Calu3 (cell line): ENCODE results near the gene RALGPS2. TPM values are rescaled to one million over a fixed set of nuclear protein-coding genes. Genes with fewer than 3 reads are reported as not detected.

Experiments
- BruUV-seq: library from RNA; stranded (reverse); fragments of 400-500 nt; replicated peaks from 2 replicates; lab custom pipeline; 2021; lab: Mats Ljungman, UMichigan
- CTCF ChIA-PET: fragments of 300-600 bp; sonication (Branson Sonifier 250); formaldehyde crosslinking; loops from one replicate; lab custom pipeline; 2022; ENCODE audit warnings: antibody characterized with exemption; lab: Charles Lee
- DNase-seq: peaks from one replicate; pipeline ENCODE4 v3.0.0; 2022
- H3K27ac Mint-ChIP-seq: one replicate; pipeline ENCODE4 v1.8.0; 2022; ENCODE audit warnings: mixed read lengths; ENCODE audit not compliant: unreplicated experiment
- H3K27me3 Mint-ChIP-seq: one replicate; pipeline ENCODE4 v1.8.0; 2022; ENCODE audit warnings: mixed read lengths; ENCODE audit not compliant: unreplicated experiment
- H3K36me3 Mint-ChIP-seq: one replicate; pipeline ENCODE4 v1.8.0; 2022; ENCODE audit warnings: mild to moderate bottlenecking, moderate library complexity, mixed read lengths; ENCODE audit not compliant: insufficient read depth, unreplicated experiment
- H3K4me1 Mint-ChIP-seq: one replicate; pipeline ENCODE4 v1.8.0; 2022; ENCODE audit warnings: mild to moderate bottlenecking, low read depth, mixed read lengths; ENCODE audit not compliant: unreplicated experiment
- H3K4me3 Mint-ChIP-seq: one replicate; pipeline ENCODE4 v1.8.0; 2022; ENCODE audit warnings: mild to moderate bottlenecking, low read depth, moderate library complexity, mixed read lengths; ENCODE audit not compliant: unreplicated experiment
- H3K9me3 Mint-ChIP-seq: one replicate; pipeline ENCODE4 v1.8.0; 2022; ENCODE audit warnings: low read depth, mixed read lengths; ENCODE audit not compliant: unreplicated experiment
- intact Hi-C: fragments of 100-400 bp; cut with micrococcal nuclease; formaldehyde crosslinking; loops from one replicate; pipeline ENCODE4 v1.10.0; 2022; ENCODE audit not compliant: unreplicated experiment
- total RNA-seq: library from RNA; stranded (reverse); gene quantifications from 2 replicates; pipeline ENCODE4 v1.2.3, GENCODE V29; 2022
- TF ChIP-seq, protein P1 (sequence below): fragments of 200-600 bp; IDR thresholded peaks from one replicate; pipeline ENCODE4 v1.8.0; 2022; ENCODE audit warnings: antibody characterized with exemption; ENCODE audit not compliant: unreplicated experiment

Gene RALGPS2
- total RNA-seq, 1 experiment from 2014 or later = 47.6 TPM

- CTCF ChIA-PET = interaction anchor here (0.6 to 3.1 kb wide), 12 partner anchors 28 to 1089 kb away, joined by 3 to 13 read pairs (median 3); no protein-coding TSS in a partner anchor
- Mint-ChIP-seq H3K9me3 (no peaks in the 10 kb centered on the region), H3K27me3 (no peaks in the 10 kb centered on the region), H3K27ac (peak overlapping the region; percentile 88), H3K4me1 (peaks cover 35% of the 10 kb centered on the region), H3K36me3 (peaks cover 42% of the 10 kb centered on the region), H3K4me3 (peak overlapping the region; percentile 84)
- no TSS peak for BruUV-seq
- TF ChIP-seq, protein P1, sequence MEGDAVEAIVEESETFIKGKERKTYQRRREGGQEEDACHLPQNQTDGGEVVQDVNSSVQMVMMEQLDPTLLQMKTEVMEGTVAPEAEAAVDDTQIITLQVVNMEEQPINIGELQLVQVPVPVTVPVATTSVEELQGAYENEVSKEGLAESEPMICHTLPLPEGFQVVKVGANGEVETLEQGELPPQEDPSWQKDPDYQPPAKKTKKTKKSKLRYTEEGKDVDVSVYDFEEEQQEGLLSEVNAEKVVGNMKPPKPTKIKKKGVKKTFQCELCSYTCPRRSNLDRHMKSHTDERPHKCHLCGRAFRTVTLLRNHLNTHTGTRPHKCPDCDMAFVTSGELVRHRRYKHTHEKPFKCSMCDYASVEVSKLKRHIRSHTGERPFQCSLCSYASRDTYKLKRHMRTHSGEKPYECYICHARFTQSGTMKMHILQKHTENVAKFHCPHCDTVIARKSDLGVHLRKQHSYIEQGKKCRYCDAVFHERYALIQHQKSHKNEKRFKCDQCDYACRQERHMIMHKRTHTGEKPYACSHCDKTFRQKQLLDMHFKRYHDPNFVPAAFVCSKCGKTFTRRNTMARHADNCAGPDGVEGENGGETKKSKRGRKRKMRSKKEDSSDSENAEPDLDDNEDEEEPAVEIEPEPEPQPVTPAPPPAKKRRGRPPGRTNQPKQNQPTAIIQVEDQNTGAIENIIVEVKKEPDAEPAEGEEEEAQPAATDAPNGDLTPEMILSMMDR = no peak
- intact Hi-C loops = loop anchor here (1.0 to 5.0 kb wide), 2 partner anchors 146 to 183 kb away; partner anchors contain the start of gene ANGPTL1
- DNase-seq = peak; percentile 84
Measured at GRCh38 chr1:178726087-178726517, 1.1 kb downstream of the RALGPS2 start.

DNA sequence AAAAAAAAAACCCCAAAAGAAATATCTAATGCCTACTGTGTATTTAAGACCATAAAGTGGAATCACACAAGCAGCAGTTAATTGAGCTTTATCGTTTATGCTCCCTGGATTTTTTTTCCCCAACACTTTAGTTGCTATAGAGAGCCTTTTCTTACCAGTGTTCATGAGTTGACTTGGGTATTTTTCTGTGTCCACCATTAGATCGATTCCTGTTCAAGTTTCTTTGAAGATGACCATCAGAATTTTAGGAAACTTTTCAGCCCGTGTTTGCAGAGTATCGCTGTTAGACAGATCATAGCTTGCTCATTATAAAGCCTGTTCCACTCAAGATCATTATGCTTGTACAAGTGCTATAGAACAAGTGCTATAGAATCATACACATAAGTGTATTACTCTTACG lies 1.5 kb downstream of the RALGPS2 start:
- peaks cover 35% of the 10 kb centered on the region for H3K4me1 Mint-ChIP-seq
- H3K9me3 Mint-ChIP-seq = peaks cover under 1% of the 10 kb centered on the region
- TSS peak; percentile 45 for BruUV-seq
- peak overlapping the region; percentile 88 for H3K27ac Mint-ChIP-seq
- DNase-seq = no peak
- intact Hi-C loops = loop anchor here (1.0 to 5.0 kb wide), 2 partner anchors 146 to 183 kb away; partner anchors contain the start of gene ANGPTL1
- TF ChIP-seq, protein P1 = no peak
- peak overlapping the region; percentile 84 for H3K4me3 Mint-ChIP-seq
- H3K36me3 Mint-ChIP-seq = peaks cover 42% of the 10 kb centered on the region
- H3K27me3 Mint-ChIP-seq = no peaks in the 10 kb centered on the region
- CTCF ChIA-PET = interaction anchor here (0.6 to 3.1 kb wide), 11 partner anchors 27 to 1088 kb away, joined by 3 to 13 read pairs (median 3); no protein-coding TSS in a partner anchor

- intact Hi-C loops = loop anchor here (5.0 kb wide), 1 partner anchor 145 kb away; the partner anchor contains the start of gene ANGPTL1
- no peaks in the 10 kb centered on the region for H3K27me3 Mint-ChIP-seq
Measured at GRCh38 chr1:178727014-178727895, 2.2 kb downstream of the RALGPS2 start.

DNA sequence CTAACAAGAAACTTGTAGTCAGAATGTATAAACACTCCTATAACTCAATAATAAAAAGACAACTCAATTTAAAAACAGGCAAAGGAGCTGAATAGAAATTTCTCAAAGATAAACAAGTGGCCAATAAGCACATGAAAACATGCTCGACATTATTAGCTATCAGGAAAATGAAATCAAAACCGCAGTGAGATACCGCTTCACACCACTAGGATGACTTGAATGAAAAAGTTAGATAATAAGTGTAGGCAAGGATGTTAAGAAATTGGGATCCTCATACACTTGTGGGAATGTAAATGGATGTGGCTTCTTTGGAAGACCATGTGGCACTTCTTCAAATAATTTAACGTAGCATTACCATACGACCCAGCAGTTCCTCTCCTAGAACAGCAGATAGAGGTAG lies 8.9 kb downstream of the RALGPS2 start:
- BruUV-seq = no TSS peak
- Mint-ChIP-seq H3K4me3 (no peak overlapping the region), H3K4me1 (peaks cover 9% of the 10 kb centered on the region), H3K27me3 (no peaks in the 10 kb centered on the region), H3K36me3 (peaks cover 5% of the 10 kb centered on the region), H3K9me3 (peaks cover 5% of the 10 kb centered on the region), H3K27ac (no peak overlapping the region)
- TF ChIP-seq, protein P1 = no peak
- no peak for DNase-seq
- intact Hi-C loops = no loop called here
- CTCF ChIA-PET = interaction anchor here (0.5 kb wide), 1 partner anchor 573 kb away, joined by 6 read pairs; no protein-coding TSS in a partner anchor

More at GRCh38 chr1:178727014-178727895, 2.2 kb downstream of the RALGPS2 start:
- peak; percentile 18 for DNase-seq
- Mint-ChIP-seq H3K4me1 (peaks cover 35% of the 10 kb centered on the region), H3K36me3 (peaks cover 47% of the 10 kb centered on the region), H3K27ac (peak overlapping the region; percentile 88), H3K4me3 (peak overlapping the region; percentile 84), H3K9me3 (peaks cover 5% of the 10 kb centered on the region)
- CTCF ChIA-PET = interaction anchor here (0.6 to 3.1 kb wide), 5 partner anchors 26 to 184 kb away, joined by 3 to 13 read pairs (median 5); no protein-coding TSS in a partner anchor
- TF ChIP-seq, protein P1 = no peak
- no TSS peak for BruUV-seq
